ENCODE results near the gene PSMD9. TPM values are rescaled to one million over a fixed set of nuclear protein-coding genes. Genes with fewer than 3 reads are reported as not detected.

Gene PSMD9
- total RNA-seq, 1 experiment from 2014 or later: 66.0 TPM

GRCh38 chr12:121942145-121942718 lies 53.6 kb downstream of the PSMD9 start:
- H3K27me3 Mint-ChIP-seq (ENCODE audit: unreplicated experiment): no peaks in the 10 kb centered on the region
- no peak overlapping the region for H3K27ac Mint-ChIP-seq (ENCODE audit: unreplicated experiment)
- no peaks in the 10 kb centered on the region for H3K36me3 Mint-ChIP-seq (ENCODE audit: insufficient read depth, unreplicated experiment)
- CTCF ChIA-PET: interaction anchor here (0.7 kb wide), 1 partner anchor 23 kb away, joined by 3 read pairs; no protein-coding TSS in a partner anchor
- no peak for DNase-seq
- intact Hi-C loops (cut with micrococcal nuclease; ENCODE audit: unreplicated experiment): no loop called here
- TF ChIP-seq CTCF (IDR thresholded peaks at IDR 0.05; ENCODE audit: unreplicated experiment): no peak
- H3K4me1 Mint-ChIP-seq (ENCODE audit: low read depth, unreplicated experiment): no peaks in the 10 kb centered on the region
- H3K9me3 Mint-ChIP-seq (ENCODE audit: low read depth, unreplicated experiment): peaks cover 2% of the 10 kb centered on the region
- no peak overlapping the region for H3K4me3 Mint-ChIP-seq (ENCODE audit: low read depth, unreplicated experiment)
- BruUV-seq (replicated peaks): no TSS peak

GRCh38 chr12:121943926-121944325 lies 55.3 kb downstream of the PSMD9 start:
- CTCF ChIA-PET: no interaction called here
- Mint-ChIP-seq H3K27ac (ENCODE audit: unreplicated experiment) (no peak overlapping the region), H3K36me3 (ENCODE audit: insufficient read depth, unreplicated experiment) (no peaks in the 10 kb centered on the region), H3K4me3 (ENCODE audit: low read depth, unreplicated experiment) (no peak overlapping the region), H3K4me1 (ENCODE audit: low read depth, unreplicated experiment) (no peaks in the 10 kb centered on the region), H3K9me3 (ENCODE audit: low read depth, unreplicated experiment) (peaks cover 2% of the 10 kb centered on the region), H3K27me3 (ENCODE audit: unreplicated experiment) (no peaks in the 10 kb centered on the region)
- DNase-seq: no peak
- intact Hi-C loops (cut with micrococcal nuclease; ENCODE audit: unreplicated experiment): no loop called here
- TF ChIP-seq CTCF (IDR thresholded peaks at IDR 0.05; ENCODE audit: unreplicated experiment): no peak
- BruUV-seq (replicated peaks): no TSS peak

GRCh38 chr12:121946313-121947025 lies 57.9 kb downstream of the PSMD9 start:
- intact Hi-C loops (cut with micrococcal nuclease; ENCODE audit: unreplicated experiment): no loop called here
- Mint-ChIP-seq H3K4me1 (ENCODE audit: low read depth, unreplicated experiment) (no peaks in the 10 kb centered on the region), H3K27ac (ENCODE audit: unreplicated experiment) (no peak overlapping the region), H3K36me3 (ENCODE audit: insufficient read depth, unreplicated experiment) (no peaks in the 10 kb centered on the region), H3K9me3 (ENCODE audit: low read depth, unreplicated experiment) (peaks cover 2% of the 10 kb centered on the region), H3K27me3 (ENCODE audit: unreplicated experiment) (no peaks in the 10 kb centered on the region), H3K4me3 (ENCODE audit: low read depth, unreplicated experiment) (no peak overlapping the region)
- CTCF ChIA-PET: no interaction called here
- no TSS peak for BruUV-seq (replicated peaks)
- TF ChIP-seq CTCF (IDR thresholded peaks at IDR 0.05; ENCODE audit: unreplicated experiment): no peak
- no peak for DNase-seq

GRCh38 chr12:121947981-121948380 lies 59.4 kb downstream of the PSMD9 start:
- H3K27ac Mint-ChIP-seq (ENCODE audit: unreplicated experiment): no peak overlapping the region
- H3K9me3 Mint-ChIP-seq (ENCODE audit: low read depth, unreplicated experiment): peaks cover 2% of the 10 kb centered on the region

More at GRCh38 chr12:121947981-121948380, 59.4 kb downstream of the PSMD9 start:
- Mint-ChIP-seq H3K4me1 (ENCODE audit: low read depth, unreplicated experiment) (no peaks in the 10 kb centered on the region), H3K36me3 (ENCODE audit: insufficient read depth, unreplicated experiment) (no peaks in the 10 kb centered on the region), H3K4me3 (ENCODE audit: low read depth, unreplicated experiment) (no peak overlapping the region), H3K27me3 (ENCODE audit: unreplicated experiment) (no peaks in the 10 kb centered on the region)
- CTCF ChIA-PET: interaction anchor here (0.8 kb wide), 1 partner anchor 23 kb away, joined by 3 read pairs; no protein-coding TSS in a partner anchor
- intact Hi-C loops (cut with micrococcal nuclease; ENCODE audit: unreplicated experiment): no loop called here
- BruUV-seq (replicated peaks): no TSS peak
- DNase-seq: no peak
- TF ChIP-seq CTCF (IDR thresholded peaks at IDR 0.05; ENCODE audit: unreplicated experiment): no peak
